NB4 (cell line): ENCODE measurements around the gene STK24.

ENCODE experiments used
- CTCF ChIP-seq: IDR thresholded peaks from one replicate; pipeline ENCODE4 v1.5.1; 2012; ENCODE audit warnings: low read depth, low read length
- MYC ChIP-seq: IDR thresholded peaks from 2 replicates; pipeline ENCODE4 v1.6.1; 2011; ENCODE audit warnings: low read depth, low read length
- POLR2A ChIP-seq: IDR thresholded peaks from 2 replicates; pipeline ENCODE4 v1.6.1; 2011; ENCODE audit warnings: mild to moderate bottlenecking; ENCODE audit not compliant: insufficient read length; ENCODE audit errors: extremely low read depth

GRCh38 chr13:98548230-98548629 is 28.7 kb downstream of the STK24 start:
- TF ChIP-seq POLR2A = no peak
- TF ChIP-seq CTCF = no peak
- no peak for TF ChIP-seq MYC
